NCI-H345 (cell line): ENCODE measurements around the gene CARS1.

Experiments used
- DNase-seq: peaks from one replicate; lab custom pipeline; 2025; lab: John Stamatoyannopoulos, UW

The CARS1 gene

DNA sequence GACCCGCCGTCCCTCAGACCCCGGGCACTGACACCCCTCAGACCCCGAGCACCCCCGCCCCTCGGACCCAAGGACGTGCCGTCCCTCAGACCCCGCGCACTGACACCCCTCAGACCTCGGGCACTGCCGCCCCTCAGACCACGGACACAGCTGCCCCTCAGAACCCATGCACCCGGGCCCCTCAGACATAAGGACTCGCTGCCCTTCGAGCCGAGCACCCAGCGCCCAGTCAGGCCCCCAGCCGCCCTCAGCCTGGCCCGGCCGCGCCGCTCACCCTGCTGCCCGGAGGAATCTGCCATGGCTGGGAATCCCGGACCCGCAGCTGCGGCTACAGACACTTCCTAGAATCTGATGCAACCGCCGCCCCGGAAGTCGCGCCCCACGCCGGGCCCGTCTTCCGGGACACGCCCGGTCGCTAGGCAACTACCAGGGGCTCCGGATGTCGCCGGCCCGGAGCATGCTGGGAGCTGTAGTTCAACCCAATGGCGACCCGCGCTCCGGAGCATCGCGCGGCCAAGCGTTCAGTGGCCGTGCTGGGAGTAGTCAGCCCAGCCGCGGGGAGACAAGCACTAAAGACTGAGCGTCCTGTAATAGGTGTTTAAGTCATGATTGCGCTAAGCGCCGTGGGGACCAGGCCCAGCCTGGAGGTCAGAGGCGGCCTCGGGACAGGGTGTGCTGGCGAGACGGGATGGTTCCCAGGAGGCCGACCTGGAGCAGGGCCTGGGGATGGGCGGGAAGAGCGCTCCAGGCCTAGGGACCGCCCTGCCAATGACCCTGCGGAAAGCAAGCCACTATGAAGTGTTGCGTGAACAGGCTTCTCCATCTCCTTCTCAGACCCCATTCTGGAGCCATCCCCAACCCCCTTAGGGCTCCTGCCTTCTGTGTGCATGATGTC, at the start of gene CARS1:
CARS1 (minus strand) TSS at position 355 of the 895 bp plus-strand sequence; CDS start at position 299, 56 bp downstream.
- peak; percentile 92 for DNase-seq

DNA sequence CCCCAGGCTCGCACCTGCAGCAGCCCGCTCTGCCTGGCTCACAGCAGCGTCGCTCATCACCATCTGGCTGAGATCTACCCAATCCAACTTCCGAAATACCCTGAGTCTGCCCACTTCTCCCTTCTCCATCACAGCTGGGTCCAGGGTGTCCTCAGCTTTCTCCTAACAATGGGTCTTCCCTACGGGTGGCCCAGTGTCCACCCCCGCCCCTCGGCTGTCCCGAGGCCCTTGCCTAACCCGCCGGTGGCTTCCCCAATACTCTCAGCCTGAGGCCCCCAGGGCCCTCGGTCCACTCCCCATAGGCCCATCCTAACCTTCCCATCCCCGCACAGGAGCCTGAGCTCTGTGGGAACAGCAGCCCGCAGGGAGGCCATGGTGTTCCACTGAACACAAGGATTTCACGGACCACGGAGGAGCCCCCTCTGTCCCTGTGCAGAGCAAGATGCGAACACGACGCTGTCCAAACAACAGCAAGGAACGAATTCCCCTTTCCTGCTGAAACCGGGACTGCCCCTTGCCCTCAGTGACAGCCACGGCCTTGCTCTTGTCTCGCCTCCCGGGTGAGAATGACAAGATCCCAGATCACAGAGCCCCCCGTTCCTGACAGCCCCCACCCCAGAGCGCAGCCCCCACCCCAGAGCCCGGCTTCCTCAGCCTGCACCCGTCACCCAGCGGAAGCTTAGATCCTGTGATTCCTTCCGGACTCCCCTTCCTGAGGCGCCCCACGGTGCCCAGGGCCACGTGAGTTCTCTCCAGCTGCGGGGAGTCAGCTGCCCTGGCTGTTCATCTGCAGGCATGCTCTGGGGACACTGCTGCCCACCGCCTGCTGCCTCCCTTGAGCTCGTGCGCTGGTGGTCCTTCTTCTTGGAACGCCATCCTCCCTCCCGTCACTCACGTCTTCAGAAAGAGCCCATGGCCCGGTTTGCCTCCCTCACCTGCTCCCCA, 48.8 kb upstream of the CARS1 start:
- no peak for DNase-seq

DNA sequence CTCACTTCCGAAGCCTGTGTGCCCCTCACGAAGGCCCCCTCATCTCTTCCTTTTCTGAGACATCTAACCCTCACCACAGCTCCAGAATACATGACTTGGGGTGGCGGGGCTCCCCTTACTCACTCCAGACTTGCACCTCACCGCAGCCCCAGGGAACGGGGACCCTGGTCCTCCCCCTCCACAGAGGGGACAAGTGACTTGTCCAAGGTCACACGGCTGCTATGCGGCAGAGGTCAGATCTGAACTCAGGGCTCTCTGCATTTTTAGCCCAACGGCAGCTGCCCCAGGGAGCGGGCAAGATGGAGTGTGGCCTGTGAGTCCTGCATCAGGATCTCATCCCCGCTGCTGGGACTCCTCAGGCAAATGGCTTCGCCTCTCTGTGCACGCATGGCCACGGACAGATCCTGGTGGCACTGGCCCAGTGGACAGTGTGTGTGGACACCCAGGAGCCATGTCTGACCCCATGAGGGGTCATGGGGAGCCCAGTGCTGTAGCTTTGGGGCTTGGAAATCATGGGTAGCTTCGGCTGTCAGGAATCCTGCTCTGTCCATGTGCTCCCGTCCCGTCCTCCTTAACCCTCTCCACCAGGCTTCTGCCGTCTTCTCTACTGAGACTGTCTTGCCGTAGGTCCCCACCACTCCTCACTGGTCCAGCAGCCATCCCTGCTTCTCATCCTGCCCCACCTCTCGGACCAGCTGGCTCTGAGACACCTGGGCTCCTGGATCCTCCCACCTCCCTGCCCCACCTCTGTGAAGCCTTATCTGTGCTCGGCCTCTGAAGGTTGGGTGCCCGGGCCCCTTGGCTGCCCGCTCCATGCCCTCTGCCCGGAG, 48.0 kb upstream of the CARS1 start:
- no peak for DNase-seq

DNA sequence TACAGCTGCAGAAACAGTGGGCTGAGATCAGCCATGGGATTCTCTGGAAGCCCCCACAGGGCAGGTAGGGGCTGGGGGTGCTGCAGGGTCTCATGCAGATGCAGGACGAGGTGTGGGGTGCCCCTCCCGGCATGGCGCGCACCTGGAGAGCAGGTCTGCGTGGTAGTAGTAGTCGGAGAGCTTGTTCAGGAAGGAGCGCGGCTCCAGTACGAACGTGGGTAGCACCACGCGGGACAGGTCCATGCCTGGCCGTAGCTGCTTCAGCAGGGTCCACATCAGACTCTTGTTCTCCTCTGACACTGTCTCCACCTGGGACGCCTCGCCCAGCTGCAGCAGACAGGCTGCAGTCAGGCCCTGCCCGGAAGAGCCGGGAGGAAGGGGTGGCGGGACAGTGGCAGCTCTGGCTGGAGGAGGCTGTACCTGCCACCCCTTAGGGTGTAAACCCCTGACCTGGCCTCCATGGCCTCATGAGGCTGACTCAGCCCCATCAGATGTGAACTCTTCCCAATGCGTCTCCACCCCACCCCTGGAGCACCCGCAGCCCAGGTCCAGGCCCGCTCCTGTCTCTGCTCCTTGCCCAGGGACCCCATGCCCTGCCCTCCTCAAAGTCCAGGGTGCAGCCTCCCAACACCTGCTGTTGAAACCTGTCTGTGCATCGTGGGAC, 47.0 kb upstream of the CARS1 start:
- no peak for DNase-seq

DNA sequence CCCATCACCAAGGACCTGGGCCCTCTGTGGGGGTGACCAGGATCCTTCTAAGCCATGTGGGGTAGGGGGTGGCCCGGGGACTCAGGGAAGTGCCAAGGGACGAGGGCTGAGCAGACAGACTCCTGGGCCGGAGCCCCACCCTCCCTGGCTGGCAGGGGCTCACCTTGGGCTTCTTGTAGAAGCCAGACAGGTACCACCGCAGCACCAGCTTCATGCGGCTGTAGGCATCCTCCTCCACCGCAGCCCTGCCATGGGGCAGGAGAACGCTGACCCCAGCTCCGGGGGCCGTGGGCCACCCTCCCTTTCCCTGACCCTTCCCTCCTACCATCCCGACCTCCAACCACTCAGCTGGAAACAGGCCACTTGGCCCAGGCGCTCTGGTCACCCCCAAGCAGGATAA, 45.9 kb upstream of the CARS1 start:
- DNase-seq, result no peak

DNA sequence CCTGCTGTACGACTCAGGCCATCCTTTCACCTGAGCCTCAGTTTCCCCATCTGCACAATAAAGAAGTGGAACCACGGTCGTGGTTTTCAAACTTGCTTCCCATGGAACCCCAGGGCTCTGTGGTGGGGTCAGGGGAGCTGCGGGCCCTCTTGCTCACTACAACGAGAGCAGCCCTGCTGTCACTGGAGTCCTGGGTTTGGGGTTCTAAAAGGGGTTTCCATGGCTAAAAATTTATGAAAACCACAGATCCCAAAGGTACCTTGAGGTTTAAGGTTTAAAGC, 45.4 kb upstream of the CARS1 start:
- DNase-seq, result no peak

DNA sequence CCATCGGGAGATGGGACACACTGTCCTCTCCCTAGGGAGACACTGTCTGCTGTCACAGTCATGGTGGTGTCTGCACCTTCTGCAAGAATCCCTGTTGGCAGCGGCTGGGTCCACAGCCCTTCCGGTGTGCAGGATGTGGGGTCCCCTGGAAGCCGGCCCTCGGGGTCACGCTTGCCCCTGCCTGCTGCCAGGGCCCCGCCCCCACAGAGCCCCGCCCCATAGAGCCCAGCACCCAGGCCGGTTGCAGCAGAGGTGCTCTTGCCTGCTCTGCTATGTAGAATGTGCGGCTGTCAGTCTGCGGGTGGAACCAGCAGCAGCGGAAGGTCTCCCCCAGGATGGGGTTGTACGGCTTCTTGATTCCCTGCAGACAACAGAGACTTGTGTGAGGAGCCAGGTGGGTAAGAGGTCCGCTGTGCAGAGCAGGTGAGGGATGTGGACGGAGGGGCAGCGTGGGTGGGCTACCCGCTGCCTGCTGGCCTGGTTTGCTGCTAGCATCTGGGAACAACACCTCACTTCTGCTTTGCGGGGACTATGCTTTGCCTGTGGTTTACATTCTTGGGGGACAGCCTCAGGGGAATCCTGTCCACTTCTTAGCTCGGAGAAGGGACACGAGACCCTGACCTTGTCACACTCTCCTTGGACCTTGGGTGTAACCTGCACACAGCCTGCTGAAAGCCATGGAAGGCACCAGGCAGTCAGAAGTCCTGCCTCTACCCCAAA, 44.9 kb upstream of the CARS1 start:
- no peak for DNase-seq

DNA sequence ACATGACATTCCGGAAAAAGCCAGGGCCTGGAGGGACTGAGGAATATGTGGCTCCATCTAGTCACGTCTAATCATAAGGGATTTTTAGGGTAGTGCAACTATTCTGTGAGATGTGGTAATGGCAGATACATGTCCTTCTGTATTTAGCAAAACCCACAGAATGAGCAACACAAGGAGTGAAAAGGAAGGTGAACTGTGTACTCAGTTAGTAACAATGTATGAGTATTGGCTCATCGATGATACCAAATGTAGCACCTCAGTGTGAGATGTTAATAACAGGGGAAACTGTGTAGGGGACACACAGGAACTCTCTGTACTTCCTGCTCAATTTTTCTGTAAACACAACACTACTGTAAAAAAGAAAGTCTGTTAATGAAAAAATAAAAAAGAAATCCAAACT, 42.0 kb upstream of the CARS1 start:
- DNase-seq, result no peak

DNA sequence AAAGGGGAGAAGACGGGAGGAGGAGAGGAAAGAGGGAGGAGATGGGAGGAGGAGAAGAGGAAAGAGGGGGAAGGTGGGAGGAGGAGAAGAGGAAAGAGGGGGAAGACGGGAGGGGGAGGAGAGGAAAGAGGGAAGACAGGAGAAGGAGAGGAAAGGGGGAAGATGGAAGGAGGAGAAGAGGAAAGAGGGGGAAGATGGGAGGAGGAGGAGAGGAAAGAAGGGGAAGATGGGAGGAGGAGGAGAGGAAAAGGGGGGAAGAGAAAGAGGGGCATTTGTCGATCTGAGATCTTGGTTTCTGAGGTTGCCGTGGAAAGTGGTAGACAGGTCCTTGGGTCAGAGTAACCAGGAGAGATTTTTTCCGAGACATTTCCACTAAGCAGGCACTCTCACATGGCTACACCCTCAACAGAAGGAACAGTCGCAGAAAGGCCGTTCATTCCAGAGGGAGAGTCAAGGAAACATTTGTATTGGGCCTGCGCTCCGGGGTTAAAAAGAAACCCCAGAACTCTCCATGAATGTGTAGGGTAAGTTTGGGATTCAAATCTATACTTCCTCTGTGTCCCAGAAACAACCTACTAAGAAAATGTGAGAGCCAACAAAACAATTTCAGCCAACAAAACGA, 39.8 kb upstream of the CARS1 start:
- no peak for DNase-seq

DNA sequence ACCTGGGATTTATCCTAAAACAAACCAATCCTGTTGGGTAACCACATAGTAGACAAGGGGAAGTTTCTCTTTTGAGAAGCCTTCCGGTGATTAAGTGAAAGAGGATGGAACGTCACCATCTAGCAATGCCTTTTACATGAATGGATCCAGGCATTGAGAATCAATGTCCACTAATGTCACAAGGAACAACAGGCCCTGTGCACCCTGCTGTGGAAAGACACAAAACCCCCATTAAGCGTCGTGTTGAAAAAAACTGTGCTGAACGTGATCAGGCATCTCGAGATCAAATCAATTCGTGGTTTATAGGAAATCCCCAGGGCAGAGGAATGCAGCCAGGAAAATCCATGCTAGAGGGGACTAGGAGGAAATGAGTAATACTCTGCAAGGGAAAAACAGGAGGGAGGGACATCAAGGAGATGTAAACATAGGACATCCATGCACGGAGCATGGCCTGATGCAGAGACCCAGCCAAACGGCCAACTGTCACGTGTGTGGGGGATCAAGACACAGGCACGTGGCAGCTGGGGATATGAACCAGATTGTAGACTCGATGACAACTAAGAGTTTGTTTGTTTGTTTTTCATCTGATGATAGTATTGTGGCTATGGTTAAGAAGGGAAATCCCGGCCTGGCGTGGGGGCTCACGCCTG, 38.6 kb upstream of the CARS1 start:
- no peak for DNase-seq

- no peak for DNase-seq
These were observed 37.1 kb upstream of the CARS1 start for GRCh38 chr11:3094223-3094824.

- no peak for DNase-seq
These were observed 36.3 kb upstream of the CARS1 start for GRCh38 chr11:3093281-3094191.

DNA sequence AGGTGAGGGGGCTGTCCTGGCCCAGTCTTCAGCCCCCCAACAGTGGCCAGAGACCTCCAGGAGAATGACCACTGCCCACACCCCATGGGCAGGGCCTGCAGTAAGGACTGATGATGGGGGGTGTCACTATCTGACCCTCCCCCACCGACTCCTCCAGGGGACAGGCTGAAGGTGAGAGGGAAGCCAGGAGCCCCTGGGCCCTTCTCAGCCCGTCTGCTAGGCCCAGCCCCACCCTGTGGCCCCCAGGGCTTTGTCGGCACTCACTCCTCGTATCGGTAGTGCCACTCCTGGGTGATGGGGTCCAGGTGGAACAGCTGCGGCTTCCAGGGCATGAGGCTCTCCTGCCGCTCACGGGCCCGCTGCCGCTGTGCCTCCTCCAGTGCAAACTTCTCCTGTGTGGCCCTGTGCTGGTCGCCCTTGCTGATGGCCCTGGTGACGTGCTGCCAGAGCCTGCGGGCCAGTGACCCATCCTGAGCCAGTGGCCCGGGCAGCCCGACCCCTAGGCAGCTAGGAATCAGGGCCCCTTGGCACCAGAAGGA, 35.4 kb upstream of the CARS1 start:
- no peak for DNase-seq

GRCh38 chr11:3091846-3092602, 34.8 kb upstream of the CARS1 start:
- peak; percentile 69 for DNase-seq

DNA sequence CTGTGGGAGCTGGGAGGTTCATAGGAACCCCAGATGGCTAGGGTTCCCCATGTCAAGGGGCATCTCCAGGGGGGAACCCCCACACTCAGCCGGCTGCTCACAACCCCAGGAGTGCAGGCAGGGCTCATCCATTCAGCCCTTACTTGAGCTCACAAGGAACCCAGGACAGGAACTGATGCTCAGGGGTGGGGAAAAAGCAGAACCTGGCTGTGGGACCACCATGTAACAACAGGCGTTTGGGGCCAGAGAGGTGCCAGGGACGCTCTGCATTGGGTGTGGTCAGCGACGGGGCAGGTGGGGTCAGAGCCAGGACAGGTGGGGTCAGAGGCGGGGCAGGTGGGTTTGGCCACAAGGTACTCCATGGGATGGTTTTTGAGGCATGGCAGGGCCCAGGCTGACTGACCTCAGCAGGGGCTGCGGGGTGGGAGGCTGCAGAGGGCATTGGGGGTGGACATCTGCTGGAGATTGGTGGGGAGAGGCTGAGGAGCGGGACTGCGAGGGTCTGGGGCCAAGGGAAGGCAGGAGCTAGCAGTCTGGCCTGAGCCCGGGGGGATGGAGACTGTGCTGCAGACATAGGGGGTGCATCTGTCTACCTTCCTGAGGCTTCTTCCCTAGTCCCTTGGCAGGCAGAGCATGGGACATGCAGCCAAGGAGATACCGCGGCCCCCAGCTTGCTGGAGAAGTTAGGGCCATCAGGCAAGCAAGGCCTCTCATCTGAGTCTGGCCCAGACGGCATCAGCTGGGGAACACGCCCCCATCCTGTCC, 34.0 kb upstream of the CARS1 start:
- no peak for DNase-seq

DNA sequence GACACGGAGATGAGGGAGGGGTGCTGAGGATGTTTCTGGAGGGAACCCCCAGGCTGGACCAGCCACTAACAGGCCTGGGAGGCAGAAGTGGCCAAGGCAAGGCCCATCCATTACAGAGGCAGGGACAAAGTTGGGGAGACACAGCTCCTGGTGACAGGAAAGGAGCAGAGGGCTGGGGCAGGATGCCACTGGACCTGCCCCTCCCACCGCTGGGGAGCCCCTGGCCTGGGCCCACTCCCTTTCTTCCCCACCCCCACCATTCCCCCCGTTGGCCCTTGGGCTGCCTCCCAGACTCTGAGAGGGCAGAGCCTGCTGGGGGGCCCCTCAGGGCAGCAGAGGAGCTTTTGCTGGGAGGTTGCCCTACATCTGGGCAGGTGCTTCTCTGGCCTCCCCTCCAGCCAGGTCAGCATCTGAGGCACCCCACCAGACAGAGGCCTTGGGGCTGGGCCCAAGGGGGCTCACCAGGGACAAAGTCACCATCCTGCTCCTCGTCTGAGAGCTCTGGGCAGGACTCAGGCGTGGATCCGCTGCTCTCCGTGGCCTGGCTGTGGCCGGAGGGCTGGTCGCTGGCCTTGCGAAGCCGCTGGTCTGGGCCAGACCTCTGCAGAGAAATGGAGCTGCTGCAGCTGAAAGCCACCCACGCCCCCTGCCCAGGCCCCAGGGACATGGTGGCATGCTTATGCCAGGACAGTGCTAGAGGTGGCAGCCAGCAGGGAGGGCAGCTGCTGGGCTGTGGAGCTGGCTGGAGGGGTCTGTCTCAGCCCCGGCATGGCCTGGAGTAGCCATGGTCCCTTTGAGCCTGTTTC, 33.1 kb upstream of the CARS1 start:
- DNase-seq, result no peak
